CD14-positive monocyte (primary cell): ENCODE results near the gene RHOC. TPM values are rescaled to one million over a fixed set of nuclear protein-coding genes. Genes with fewer than 3 reads are reported as not detected.
A peak's percentile ranks its signal among the peaks of the same experiment; 100 is the strongest.

Experiments used
- DNase-seq, 3 donors: peaks; one replicate each; pipeline ENCODE4 v3.0.0-alpha.2; 2011 to 2022
- H2AFZ ChIP-seq: 2 replicates; pipeline ENCODE4 v1.6.0; 2012; ENCODE audit warnings: mild to moderate bottlenecking, low read depth, low read length, inconsistent platforms; ENCODE audit not compliant: insufficient read depth, poor library complexity, severe bottlenecking
- H3K27ac ChIP-seq, 2 donors: 1 replicate in 1 of 2; 2 replicates in 1 of 2; pipeline ENCODE4 v1.5.1; 2012 to 2013; ENCODE audit warnings: low read length in 2 of 2, control low read depth in 1 of 2, inconsistent platforms in 1 of 2, low read depth in 1 of 2, mild to moderate bottlenecking in 1 of 2
- H3K27me3 ChIP-seq, 2 donors: one replicate each; pipeline versions ENCODE4 v1.6.0 to v1.6.1; 2011 to 2013; ENCODE audit warnings: low read length in 2 of 2; ENCODE audit not compliant: control insufficient read depth in 2 of 2, insufficient read depth in 2 of 2
- H3K36me3 ChIP-seq, 2 donors: replicated peaks in 1 of 2; 1 replicate in 1 of 2; 2 replicates in 1 of 2; pipeline versions ENCODE4 v1.5.1 to v1.6.1; 2012 to 2013; ENCODE audit warnings: low read length in 2 of 2, control low read depth in 1 of 2, inconsistent platforms in 1 of 2, mild to moderate bottlenecking in 1 of 2; ENCODE audit not compliant: insufficient read depth in 2 of 2, control insufficient read depth in 1 of 2
- H3K4me1 ChIP-seq, 2 donors: 1 replicate in 1 of 2; 2 replicates in 1 of 2; pipeline versions ENCODE4 v1.5.1 to v1.6.1; 2012 to 2013; ENCODE audit warnings: low read length in 2 of 2, control low read depth in 1 of 2, inconsistent platforms in 1 of 2, mild to moderate bottlenecking in 1 of 2, moderate library complexity in 1 of 2; ENCODE audit not compliant: insufficient read depth in 2 of 2, control insufficient read depth in 1 of 2
- H3K4me2 ChIP-seq: replicated peaks from 2 replicates; pipeline ENCODE3; 2012; ENCODE audit warnings: low read length, moderate library complexity, mild to moderate bottlenecking; ENCODE audit not compliant: poor library complexity, severe bottlenecking; ENCODE audit errors: extremely low read depth
- H3K4me3 ChIP-seq, 3 experiments: fragments of 200-600 bp in 1 of 3; sonication (generic) in 1 of 3; replicated peaks in 1 of 3; 1 replicate in 2 of 3; 2 replicates in 1 of 3; pipeline ENCODE4 v1.5.1; 2011 to 2013; ENCODE audit warnings: low read length in 3 of 3, mild to moderate bottlenecking in 3 of 3, control low read depth in 2 of 3, low read depth in 2 of 3, inconsistent platforms in 1 of 3, moderate library complexity in 1 of 3
- H3K79me2 ChIP-seq: 2 replicates; pipeline ENCODE4 v1.6.0; 2012; ENCODE audit warnings: mild to moderate bottlenecking, control low read depth, inconsistent platforms, low read length, moderate library complexity; ENCODE audit not compliant: insufficient read depth
- H3K9ac ChIP-seq: 2 replicates; pipeline ENCODE4 v1.6.0; 2017; ENCODE audit warnings: low read length, mild to moderate bottlenecking; ENCODE audit not compliant: insufficient read depth, poor library complexity, severe bottlenecking
- H3K9me3 ChIP-seq, 2 donors: replicated peaks in 1 of 2; 1 replicate in 1 of 2; 2 replicates in 1 of 2; pipeline versions ENCODE4 v1.5.1 to v1.6.1; 2012 to 2013; ENCODE audit warnings: low read length in 2 of 2, control low read depth in 1 of 2; ENCODE audit not compliant: control insufficient read depth in 1 of 2, insufficient read depth in 1 of 2
- H4K20me1 ChIP-seq: 2 replicates; pipeline ENCODE4 v1.6.0; 2012; ENCODE audit warnings: mild to moderate bottlenecking, low read length, control low read depth, moderate library complexity; ENCODE audit not compliant: insufficient read depth
- H3K27ac Mint-ChIP-seq, 7 donors: one replicate each; pipeline ENCODE4 v1.8.0; 2020; ENCODE audit warnings: mild to moderate bottlenecking in 7 of 7, mixed read lengths in 7 of 7, moderate library complexity in 6 of 7, inconsistent platforms in 2 of 7
- H3K27me3 Mint-ChIP-seq, 3 donors: one replicate each; pipeline ENCODE4 v1.8.0; 2021 to 2022; ENCODE audit warnings: low read depth in 3 of 3, mild to moderate bottlenecking in 3 of 3, mixed read lengths in 3 of 3, moderate library complexity in 3 of 3, inconsistent platforms in 1 of 3
- H3K36me3 Mint-ChIP-seq, 2 donors: one replicate each; pipeline ENCODE4 v1.8.0; 2020; ENCODE audit warnings: mixed read lengths in 2 of 2, inconsistent platforms in 1 of 2, mild to moderate bottlenecking in 1 of 2
- H3K4me1 Mint-ChIP-seq: one replicate; pipeline ENCODE4 v1.8.0; 2020; ENCODE audit warnings: mild to moderate bottlenecking, mixed read lengths
- H3K4me3 Mint-ChIP-seq, 2 donors: one replicate each; pipeline ENCODE4 v1.8.0; 2020; ENCODE audit warnings: mild to moderate bottlenecking in 2 of 2, mixed read lengths in 2 of 2, moderate library complexity in 1 of 2
- H3K9me3 Mint-ChIP-seq, 7 donors: one replicate each; pipeline ENCODE4 v1.8.0; 2020 to 2022; ENCODE audit warnings: mixed read lengths in 7 of 7, mild to moderate bottlenecking in 6 of 7, moderate library complexity in 6 of 7, inconsistent platforms in 2 of 7
- WGBS: methylation state at CpG from one replicate; pipeline ENCODE4 v1.1.5; 2013; ENCODE audit warnings: missing lambda C conversion rate; ENCODE audit not compliant: insufficient coverage; 5-methylcytosine and 5-hydroxymethylcytosine counted together
- intact Hi-C, 2 donors: fragments of 100-400 bp; cut with micrococcal nuclease; formaldehyde crosslinking; loops; one replicate each; pipeline versions ENCODE4 v1.15.0 to v1.15.1; 2023
- polyA plus RNA-seq, 3 donors: library from polyadenylated mRNA; depleted of rRNA in 1 of 3; unstranded in 2 of 3; stranded (reverse) in 1 of 3; fragments of 300-500 nt in 2 of 3; fragments of >200 nt in 1 of 3; fragmentation: Illumina TruSeq in 2 of 3; gene quantifications; 1 replicate in 2 of 3; 2 replicates in 1 of 3; pipeline ENCODE4 v1.2.3, GENCODE V29; 2012 to 2021
- TF ChIP-seq, protein P1 (sequence below): fragments of 200-600 bp; IDR thresholded peaks from one replicate; pipeline ENCODE4 v1.8.0; 2022; ENCODE audit warnings: antibody characterized with exemption, mild to moderate bottlenecking

RHOC gene
- polyA plus RNA-seq, 3 donors, result 78.9 to 119 (median 91.5) TPM

DNA sequence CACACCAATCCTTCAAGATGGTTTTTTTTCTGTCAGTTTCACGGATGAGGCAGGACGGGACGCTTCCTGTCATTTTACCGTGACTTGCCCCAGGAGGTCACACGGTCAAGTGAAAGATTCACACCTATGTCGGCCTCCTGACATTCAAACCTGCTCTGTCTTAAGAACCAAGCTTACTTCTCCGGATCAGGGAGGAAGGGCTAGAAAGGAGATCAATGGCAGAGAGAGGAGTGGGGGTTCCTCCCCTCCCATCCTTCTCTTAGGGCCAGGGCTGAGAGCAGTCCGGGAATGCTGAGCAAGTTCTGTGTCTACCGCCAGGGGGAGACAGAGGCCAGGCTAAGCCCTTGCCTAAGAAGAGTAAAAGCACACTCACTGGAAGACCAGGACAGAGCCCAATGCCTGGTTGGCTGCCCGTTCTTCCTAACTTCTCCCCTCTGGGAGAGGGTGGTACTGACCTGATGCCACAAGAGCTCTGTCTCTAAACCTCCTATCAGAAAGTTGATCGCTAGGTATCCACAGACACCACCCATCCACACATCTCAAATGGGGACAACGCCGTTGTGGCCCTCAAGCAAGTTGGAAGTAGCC is 9.3 kb upstream of the RHOC start:
- Histone ChIP-seq H3K27ac (no peak overlapping the region), H2AFZ (peak overlapping the region; percentile 67), H3K36me3 (no peaks in the 10 kb centered on the region), H3K9me3 (no peaks in the 10 kb centered on the region), H3K4me1 (peaks cover 32 to 38% of the 10 kb centered on the region in 2 donors), H3K79me2 (no peaks in the 10 kb centered on the region), H4K20me1 (no peaks in the 10 kb centered on the region), H3K4me3 (peak overlapping the region; percentile 46 to 76 (median 57)), H3K27me3 (peaks cover 0 to 11% of the 10 kb centered on the region in 2 donors), H3K4me2 (peak overlapping the region; percentile 86), H3K9ac (no peak overlapping the region)
- peak overlapping the region in 1 of 7 donors; percentile 4 for H3K27ac Mint-ChIP-seq
- no peaks in the 10 kb centered on the region for H3K9me3 Mint-ChIP-seq
- TF ChIP-seq, protein P1, sequence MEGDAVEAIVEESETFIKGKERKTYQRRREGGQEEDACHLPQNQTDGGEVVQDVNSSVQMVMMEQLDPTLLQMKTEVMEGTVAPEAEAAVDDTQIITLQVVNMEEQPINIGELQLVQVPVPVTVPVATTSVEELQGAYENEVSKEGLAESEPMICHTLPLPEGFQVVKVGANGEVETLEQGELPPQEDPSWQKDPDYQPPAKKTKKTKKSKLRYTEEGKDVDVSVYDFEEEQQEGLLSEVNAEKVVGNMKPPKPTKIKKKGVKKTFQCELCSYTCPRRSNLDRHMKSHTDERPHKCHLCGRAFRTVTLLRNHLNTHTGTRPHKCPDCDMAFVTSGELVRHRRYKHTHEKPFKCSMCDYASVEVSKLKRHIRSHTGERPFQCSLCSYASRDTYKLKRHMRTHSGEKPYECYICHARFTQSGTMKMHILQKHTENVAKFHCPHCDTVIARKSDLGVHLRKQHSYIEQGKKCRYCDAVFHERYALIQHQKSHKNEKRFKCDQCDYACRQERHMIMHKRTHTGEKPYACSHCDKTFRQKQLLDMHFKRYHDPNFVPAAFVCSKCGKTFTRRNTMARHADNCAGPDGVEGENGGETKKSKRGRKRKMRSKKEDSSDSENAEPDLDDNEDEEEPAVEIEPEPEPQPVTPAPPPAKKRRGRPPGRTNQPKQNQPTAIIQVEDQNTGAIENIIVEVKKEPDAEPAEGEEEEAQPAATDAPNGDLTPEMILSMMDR, result peak; percentile 99
- H3K4me3 Mint-ChIP-seq, result peak overlapping the region; percentile 80 to 92
- peaks cover 21 to 42% (median 25%) of the 10 kb centered on the region in 3 donors for H3K27me3 Mint-ChIP-seq
- peaks cover 30% of the 10 kb centered on the region for H3K4me1 Mint-ChIP-seq
- intact Hi-C loops, result loop anchor here (2.0 to 10.0 kb wide), 6 partner anchors 89 to 1569 kb away; partner anchors contain the start of genes LRIG2 (in 1 of the 2) and SLC16A1 (in 1 of the 2)
- peaks cover 0 to 1% of the 10 kb centered on the region in 2 donors for H3K36me3 Mint-ChIP-seq
- WGBS, result 32% methylated on average over 7 of the region's 13 CpGs
- DNase-seq, result peak; percentile 70 to 88 (median 84)

DNA sequence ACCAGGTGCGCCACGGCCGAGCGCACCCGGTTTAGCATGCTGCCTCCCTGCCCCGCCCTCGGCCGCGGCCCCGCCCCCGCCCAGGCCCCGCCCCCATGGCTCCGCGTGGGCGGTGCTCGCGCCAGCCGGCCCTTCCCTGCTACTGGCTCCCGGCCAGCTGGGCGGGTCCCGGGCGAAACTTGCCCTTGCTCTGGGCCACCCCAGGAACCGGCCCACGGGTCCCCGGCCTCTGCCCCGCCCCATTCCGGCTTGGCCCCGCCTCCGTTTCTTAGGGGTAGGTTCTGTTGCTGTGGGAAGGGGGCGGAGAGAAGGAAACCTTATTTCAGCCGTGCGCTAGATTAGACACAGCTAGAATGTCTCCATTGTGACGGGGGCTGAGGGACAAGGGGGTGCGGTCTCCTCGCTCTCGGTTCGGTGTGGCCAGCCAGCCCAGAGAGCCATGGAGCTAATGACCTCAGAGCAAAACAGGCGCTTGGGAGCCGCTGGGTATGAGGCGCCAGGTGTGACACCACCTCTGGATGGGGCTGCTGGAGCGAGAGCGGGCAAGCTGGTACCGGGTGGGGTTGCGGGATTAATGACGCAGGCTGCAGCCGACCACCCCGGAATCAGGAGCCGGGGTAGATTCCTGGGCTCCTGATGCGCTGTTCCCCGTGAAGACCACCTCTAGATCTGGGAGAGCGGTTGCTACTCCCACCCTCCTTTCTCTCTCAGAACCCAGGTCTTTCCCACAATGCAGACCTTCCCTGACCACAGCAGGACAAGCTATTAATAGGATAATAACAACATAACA is 8.5 kb upstream of the RHOC start, which contains the start of gene PPM1J:
Gene PPM1J, minus strand, starts transcription at position 69 of the 790 bp plus-strand sequence. Its CDS starts 31 bp downstream, at position 38.
- peak within 1 kb of the TSS; percentile 19 for H3K9ac ChIP-seq
- Mint-ChIP-seq H3K4me3 (peak within 1 kb of the TSS; percentile 89 to 94), H3K27ac (peak within 1 kb of the TSS in 6 of 7 donors; percentile 40 to 80 (median 70)), H3K4me1 (peaks cover 28% of the 10 kb centered on the region), H3K27me3 (peaks cover 26 to 46% (median 32%) of the 10 kb centered on the region in 3 donors), H3K9me3 (no peaks in the 10 kb centered on the region), H3K36me3 (peaks cover 0 to 1% of the 10 kb centered on the region in 2 donors)
- H3K36me3 ChIP-seq, result no peaks in the 10 kb centered on the region
- peak within 1 kb of the TSS; percentile 67 for H2AFZ ChIP-seq
- intact Hi-C loops, result loop anchor here (2.0 to 10.0 kb wide), 6 partner anchors 89 to 1569 kb away; partner anchors contain the start of genes LRIG2 (in 1 of the 2) and SLC16A1 (in 1 of the 2)
- H3K27ac ChIP-seq, result no peak within 1 kb of the TSS
- DNase-seq, result peak; percentile 90 to 95 (median 92)
- peaks cover 0 to 14% of the 10 kb centered on the region in 2 donors for H3K27me3 ChIP-seq
- no peaks in the 10 kb centered on the region for H3K79me2 ChIP-seq
- TF ChIP-seq, protein P1, result no peak
- H4K20me1 ChIP-seq, result no peaks in the 10 kb centered on the region
- peak within 1 kb of the TSS; percentile 86 for H3K4me2 ChIP-seq
- H3K4me1 ChIP-seq, result peaks cover 32 to 38% of the 10 kb centered on the region in 2 donors
- H3K4me3 ChIP-seq, result peak within 1 kb of the TSS; percentile 46 to 76 (median 57)
- H3K9me3 ChIP-seq, result no peaks in the 10 kb centered on the region
- WGBS, result under 1% methylated on average over 44 of the region's 51 CpGs
